Erythroblast (primary cell): ENCODE data around the gene ATP1A3.
"Not testable (repeated sequence)": the region's sequence is repeated elsewhere in the genome, so short reads cannot be mapped to it uniquely, and the experiment has no call there.

Experiments used
- DNase-seq, 2 experiments: peaks; one replicate each; lab custom pipeline; 2025; lab: John Stamatoyannopoulos, UW
- GATA1 ChIP-seq: IDR thresholded peaks from 2 replicates; pipeline ENCODE4 v1.6.1; 2011; ENCODE audit warnings: low read depth, mild to moderate bottlenecking, control low read depth, low read length, moderate library complexity
- POLR2A ChIP-seq: IDR thresholded peaks from 2 replicates; pipeline ENCODE4 v1.6.1; 2011; ENCODE audit warnings: mild to moderate bottlenecking, low read length

The ATP1A3 gene

DNA sequence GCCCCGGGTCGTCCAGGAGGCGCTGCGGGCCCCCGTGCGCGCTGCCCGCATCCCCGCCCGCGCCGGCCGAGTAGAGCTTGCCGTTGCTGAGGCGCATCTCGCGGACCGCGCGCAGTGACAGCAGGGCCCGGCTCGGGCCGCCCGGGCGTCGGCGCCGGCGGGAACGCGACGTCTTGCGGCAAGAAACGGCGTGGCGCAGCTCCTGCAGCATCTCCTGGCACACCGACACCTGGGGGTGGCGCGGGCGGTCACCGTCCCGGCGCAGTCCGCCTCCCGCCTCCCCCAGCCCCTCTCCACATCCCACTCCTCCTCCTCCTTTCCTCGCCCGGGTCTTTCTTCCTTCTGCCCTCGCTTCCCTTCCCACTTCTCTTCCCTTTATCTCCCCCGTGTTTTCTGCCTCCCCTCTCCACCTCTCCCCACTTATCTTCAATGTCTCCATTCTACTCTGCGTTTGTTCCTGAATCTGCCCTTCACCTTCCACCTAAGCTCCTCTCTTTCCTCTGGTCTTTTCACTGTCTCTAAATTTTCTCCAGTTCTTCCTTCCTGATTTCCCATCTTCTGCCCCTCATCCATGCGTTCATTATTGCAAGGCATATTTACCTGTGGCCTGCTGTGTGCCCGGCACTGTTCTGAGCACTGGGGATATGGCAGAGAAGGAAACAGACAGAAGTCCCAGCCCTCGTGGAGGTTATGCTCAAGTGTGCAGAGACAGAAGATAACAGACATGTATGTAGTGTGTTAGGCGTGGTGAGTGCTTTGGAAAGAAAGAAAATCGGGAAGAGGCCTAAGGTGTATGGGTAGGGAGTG lies 5.2 kb upstream of the ATP1A3 start:
- peak in 1 of 2 experiments; percentile 18 for DNase-seq
- TF ChIP-seq GATA1 (no peak), POLR2A (no peak)

DNA sequence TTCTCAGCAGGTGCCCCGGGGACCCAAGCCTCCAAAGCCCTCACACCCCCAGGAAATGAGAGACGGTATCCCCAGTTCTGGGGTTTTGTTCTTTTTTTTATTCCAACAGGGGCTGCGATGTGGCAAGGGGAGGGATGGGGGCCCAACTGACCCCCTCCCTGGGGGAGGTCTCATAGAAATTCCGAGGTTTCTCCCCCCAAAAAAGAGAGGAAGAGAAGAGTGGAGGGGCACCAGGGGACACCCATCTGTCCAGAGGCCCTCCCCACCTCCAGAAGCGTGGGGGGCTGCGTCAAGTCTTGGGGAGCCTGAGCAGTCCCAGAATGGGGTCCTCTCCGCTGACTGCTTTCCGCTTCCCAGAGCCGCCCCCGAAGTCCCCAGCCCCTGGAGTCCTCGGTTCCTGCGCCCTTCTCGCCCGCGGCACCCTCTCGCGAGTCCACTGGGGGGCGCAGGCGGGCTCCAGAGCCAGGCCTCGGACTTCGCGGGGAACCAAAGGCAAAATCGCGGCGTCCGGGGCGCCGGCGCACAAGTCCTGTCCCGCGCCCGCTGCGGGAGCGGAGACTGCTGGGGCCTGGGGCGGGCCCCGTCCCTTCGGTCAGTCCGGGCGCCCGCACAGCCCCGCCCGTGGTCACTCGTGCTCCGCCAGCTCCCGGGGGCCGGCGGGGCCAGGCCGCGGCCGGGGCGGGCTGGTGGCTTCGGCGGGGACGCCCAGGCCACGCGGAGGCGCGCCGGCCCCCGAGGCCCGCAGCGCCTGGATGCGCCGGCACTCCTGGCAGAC lies 4.4 kb upstream of the ATP1A3 start:
- peak; percentile 51 to 73 for DNase-seq
- no peak for TF ChIP-seq GATA1
- no peak for TF ChIP-seq POLR2A

DNA sequence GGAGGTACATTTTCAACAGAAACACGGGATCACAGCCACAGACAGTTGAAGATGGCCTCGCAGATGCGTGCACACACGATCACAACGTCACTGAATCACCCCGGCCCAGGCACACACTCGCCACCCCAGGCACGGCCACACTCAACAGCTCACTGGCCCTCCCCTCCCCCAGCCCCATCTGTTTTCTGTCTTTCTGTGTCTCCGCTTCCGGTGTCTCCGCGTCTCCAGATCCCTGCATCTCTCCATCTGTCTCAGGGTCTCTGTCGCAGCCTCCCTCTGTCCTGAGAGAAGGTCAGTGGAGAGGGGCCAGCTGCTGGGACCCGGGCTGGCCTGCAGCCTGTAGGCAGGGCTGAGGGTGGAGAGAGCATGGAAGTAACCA lies 3.8 kb upstream of the ATP1A3 start:
- TF ChIP-seq GATA1 (no peak), POLR2A (no peak)
- DNase-seq, result no peak

DNA sequence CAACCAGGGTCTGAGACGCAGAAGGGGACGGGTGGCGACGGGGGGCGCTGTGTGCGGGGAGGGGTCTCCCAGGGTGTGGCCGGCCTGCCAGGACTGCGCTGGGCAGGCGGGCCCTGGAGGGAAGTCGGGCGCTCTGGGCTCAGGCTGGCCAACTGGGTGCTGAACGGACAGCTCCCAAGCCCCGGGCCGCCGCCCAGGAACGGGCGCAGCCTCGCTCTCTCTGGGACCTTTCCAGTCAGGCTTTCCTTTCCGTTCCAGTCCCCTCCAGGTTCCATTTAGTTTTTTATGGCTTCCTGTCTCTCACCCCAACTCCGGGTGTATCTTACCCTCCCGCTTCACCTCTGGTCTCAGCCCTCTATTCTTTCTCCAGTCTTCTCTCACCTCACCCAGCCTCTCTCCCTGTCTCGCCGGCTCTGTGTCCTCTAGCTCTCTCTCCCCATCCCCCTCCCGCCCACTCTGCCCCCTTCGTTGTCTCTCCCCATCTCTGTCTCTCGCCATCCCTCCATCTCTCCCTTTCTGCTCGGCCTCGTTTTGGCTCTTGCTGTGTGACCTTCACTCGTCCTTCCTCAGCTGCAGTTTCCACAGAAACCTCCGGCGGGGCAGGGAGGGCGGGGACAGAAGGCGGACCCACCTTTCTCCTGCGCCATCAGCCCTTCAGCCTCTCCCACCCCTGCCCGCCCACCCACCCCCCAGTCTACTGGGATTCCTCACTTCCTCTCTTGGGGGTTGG lies 3.3 kb upstream of the ATP1A3 start:
- DNase-seq, result peak; percentile 26 to 48
- TF ChIP-seq GATA1 (no peak), POLR2A (no peak)

DNA sequence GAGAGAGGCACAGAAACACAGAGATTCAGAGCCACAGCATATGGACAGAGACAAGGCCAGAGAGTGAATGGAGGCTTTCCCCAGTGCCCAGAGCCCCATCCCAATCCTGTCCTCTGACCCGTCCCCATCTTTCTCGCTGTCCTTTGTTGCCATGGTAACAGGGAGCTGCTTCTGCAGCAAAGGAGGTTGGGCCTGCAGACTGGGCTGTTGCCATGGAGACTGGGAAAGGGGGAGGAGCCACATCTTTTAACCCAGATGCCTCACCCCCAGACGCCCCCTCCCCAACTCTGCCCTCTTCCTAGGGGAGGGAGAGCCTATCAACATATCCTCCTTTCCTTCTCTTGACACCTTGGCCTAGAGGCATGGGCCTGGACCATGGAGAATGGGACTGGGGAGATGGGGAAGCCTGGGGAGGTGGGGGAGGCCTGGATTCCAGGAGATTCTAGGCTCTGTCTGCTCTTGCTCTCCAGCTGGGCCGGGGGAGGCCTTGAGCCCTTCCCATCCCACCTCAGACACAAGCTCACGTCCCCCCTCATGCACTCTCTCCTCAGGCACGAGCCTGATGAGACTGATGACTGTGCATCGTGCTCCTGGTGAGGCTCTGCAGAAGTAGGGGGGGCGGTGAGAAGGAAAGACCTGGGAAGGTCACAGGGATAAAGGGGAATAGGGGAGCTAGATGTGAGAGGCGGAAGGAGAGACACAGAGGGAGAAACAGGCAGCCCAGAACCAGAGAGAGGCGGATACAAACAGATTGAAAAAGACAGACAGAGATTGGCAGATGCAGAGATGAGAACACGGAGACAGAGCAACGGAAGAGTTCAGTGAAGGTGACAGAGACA lies 2.1 kb upstream of the ATP1A3 start:
- TF ChIP-seq GATA1 (no peak), POLR2A (no peak)
- DNase-seq, result no peak

DNA sequence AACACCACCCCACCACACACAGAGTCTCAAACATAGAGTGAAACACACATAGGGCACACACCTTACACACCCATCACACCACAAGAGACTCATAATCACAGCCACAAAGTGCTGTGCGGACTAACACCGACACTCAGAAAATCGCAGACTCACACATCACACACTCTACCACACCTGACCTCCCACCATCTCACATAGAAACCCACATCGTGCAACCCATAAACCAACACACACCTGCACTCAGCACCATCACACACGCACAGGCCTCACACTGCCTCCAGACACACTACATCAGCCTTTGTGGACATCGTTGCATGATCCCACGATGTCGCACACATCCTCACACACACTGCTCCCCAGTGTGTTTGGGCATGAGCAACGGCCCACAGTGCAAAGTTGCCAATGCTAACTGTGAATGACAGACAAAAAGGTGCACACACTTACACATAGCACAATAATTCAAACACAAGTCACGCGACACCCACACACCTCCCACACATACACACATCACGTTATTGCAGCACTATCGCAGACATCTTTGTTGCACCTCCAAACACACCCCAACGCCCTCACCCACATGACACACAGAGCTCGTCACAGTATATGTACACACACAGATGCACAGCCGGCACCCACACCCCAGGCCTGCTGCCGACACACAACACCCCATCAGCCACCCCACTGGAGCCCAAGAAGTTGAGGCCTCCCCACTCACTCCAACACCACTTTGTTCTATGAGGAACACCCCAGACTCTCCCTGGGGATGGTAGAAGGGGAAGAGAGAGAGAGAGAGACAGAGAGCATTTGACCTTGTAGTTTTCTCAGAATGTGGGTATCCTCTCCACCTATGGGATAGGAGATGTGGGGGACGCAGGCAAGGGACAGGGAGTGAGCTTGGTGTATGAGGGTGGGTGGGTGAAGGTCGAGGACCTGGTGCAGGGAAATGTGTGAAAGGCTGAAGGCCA lies 1.2 kb upstream of the ATP1A3 start:
- no peak for DNase-seq
- TF ChIP-seq GATA1, result no peak
- no peak for TF ChIP-seq POLR2A

DNA sequence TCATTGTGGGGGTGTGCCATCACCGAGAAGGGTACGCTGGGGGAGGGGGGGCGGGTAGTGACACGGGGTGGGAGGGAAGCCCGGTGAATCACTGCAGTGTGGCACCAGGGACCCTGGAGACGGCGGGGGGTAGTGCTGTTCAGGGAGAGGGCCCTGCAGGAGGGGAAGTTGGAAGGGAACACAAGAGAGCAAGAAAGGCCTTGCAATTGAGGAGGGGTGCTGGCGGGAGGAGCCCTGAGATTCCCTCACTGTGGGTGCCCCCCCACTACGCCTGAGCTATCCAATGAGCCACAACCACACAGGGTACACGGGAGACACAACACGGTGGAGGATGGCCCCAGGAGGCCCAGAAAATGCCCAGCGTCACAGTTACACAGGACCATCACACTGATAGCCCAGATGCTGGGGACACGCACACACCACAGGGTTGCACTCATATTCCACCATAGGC lies 516 bp upstream of the ATP1A3 start:
- no peak for DNase-seq
- no peak for TF ChIP-seq POLR2A

DNA sequence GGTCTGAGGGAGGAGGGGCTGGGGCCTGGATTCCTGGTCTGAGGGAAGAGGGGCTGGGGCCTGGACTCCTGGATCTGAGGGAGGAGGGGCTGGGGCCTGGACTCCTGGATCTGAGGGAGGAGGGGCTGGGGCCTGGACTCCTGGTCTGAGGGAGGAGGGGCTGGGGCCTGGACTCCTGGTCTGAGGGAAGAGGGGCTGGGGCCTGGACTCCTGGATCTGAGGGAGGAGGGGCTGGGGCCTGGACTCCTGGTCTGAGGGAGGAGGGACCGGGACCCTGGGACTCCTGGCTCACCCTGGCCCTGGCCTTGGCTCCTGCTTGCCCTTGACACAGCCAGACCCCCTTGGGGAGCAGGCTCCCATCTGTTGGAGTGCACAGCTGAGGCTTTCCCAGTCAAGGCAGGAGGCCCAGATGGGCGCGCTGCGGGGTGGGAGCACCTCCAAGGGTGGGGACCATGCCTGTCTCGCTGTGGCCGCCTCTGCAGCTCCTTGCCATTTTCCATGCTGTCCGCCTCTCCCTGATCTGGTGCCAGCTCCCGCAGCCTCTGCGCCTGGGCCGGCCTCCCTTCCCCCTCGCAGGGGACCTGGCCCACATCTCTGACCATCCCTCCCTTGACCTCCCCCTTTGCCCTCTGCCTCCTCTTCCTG lies 2.0 kb downstream of the ATP1A3 start:
- not testable (repeated sequence) for DNase-seq

DNA sequence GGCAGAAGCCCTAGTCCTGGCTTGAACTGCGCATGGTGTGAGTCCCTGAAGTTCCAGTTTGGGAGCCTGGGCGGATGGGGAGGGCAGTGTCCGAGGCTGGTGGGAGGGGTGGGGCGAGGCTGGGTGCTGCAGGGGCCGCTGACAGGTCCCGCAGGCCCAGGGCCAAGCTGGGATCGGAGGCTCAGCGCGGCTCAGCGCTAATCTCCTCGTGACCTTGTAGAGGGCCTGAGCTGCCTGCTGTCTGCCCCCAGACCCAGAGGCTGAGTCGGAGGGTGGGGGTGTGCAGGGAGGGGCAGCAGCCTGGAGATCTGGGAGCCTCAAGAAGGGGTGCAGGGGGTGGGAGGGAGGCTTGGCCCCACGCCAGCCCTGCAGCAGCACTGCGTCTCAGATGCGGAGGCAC lies 3.0 kb downstream of the ATP1A3 start:
- TF ChIP-seq GATA1, result no peak
- no peak for TF ChIP-seq POLR2A

DNA sequence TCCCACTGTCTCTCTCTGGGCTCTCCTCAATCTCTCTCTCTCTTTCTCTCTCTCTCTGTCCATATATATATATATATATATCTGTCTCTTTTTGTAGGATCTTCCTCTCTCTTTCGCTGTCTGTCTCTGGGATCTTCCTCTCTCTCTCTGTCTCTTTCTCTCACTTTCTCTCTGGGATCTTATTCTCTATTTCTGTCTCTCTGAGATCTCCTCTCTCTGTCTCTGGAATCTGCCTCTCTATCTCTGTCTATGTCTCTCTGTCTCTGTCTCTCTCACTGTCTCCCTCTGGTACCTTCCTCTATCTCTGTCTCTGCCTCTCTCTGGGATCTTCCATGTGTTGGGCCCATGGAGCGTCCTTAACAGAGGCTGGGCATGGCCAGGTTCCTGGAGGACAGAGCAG lies 3.4 kb downstream of the ATP1A3 start:
- no peak for DNase-seq
- TF ChIP-seq GATA1, result no peak
- TF ChIP-seq POLR2A, result no peak

More for the DNA sequence above, 3.0 kb downstream of the ATP1A3 start:
- DNase-seq, result no peak

DNA sequence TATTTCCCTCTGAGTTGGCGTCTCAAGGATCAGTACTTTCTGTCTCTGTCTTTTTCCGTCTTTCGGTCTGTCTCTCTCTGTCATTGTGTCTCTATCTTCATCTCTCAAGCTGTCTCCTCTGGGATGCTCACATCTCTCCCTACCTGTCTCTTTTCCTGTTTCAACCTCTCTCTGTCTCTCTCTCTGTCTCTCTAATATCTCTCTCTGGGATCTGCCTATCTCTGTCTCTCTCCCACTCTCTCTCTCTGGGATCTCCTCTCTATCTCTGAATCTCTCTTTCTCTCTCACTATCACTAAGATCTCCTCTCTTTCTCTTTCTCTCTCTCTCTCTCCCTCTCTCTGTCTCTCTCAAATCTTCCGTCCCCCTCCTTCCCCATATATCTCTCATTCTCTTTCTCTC lies 4.0 kb downstream of the ATP1A3 start:
- no peak for DNase-seq
- TF ChIP-seq POLR2A (no peak), GATA1 (no peak)

DNA sequence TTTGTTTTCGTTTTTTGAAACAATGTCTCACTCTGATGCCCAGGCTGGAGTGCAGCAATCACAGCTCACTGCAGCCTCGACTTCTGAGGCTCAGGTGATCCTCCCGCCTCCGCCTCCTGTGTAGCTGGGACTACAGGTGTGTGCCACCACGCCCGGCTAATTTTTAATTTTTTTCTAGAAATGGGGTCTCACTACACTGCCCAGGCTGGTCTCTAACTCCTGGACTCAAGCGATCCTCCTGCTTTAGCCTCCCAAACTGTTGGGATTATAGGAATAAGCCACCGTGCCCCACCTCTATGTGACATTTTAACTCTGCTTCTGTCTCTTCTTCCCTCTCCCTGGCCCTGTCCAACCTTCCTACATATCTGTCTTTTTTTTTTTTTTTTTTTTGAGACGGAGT lies 5.1 kb downstream of the ATP1A3 start:
- no peak for DNase-seq
- TF ChIP-seq GATA1, result no peak
